Measurements from ENCODE around the gene VAV2.

The VAV2 gene

GRCh38 chr9:133770076-133770777 is 221.9 kb downstream of the VAV2 start:
- Histone ChIP-seq H3F3A (ENCODE audit: insufficient read depth) (no peaks in the 10 kb centered on the region), H3K27ac (ENCODE audit: low read depth, low read length) (no peak overlapping the region), H3K9me2 (replicated peaks; ENCODE audit: insufficient read depth, low read length) (no peaks in the 10 kb centered on the region), H3K27me3 (ENCODE audit: low read length) (no peaks in the 10 kb centered on the region), H2AFZ (ENCODE audit: low read depth, low read length, severe bottlenecking) (no peak overlapping the region), H4K20me1 (ENCODE audit: low read depth, low read length) (no peaks in the 10 kb centered on the region), H3K79me2 (ENCODE audit: insufficient read depth, low read length) (no peaks in the 10 kb centered on the region), H3K4me2 (ENCODE audit: low read depth, low read length, poor library complexity, severe bottlenecking) (no peak overlapping the region), H3K4me3 (ENCODE audit: insufficient read depth, low read length, poor library complexity, severe bottlenecking) (no peak overlapping the region), H3K9ac (ENCODE audit: low read length) (no peak overlapping the region), H3K9me3 (ENCODE audit: insufficient read depth, low read length) (peaks cover 4% of the 10 kb centered on the region; the same call in 1 of the 2 replicates), H3K36me3 (ENCODE audit: low read length) (peaks cover 20% of the 10 kb centered on the region; the same call in 1 of the 2 replicates)
- TF ChIP-seq CTCF (IDR thresholded peaks at IDR 0.05; ENCODE audit: insufficient read depth, low read length, poor library complexity, severe bottlenecking), result no peak

DNA sequence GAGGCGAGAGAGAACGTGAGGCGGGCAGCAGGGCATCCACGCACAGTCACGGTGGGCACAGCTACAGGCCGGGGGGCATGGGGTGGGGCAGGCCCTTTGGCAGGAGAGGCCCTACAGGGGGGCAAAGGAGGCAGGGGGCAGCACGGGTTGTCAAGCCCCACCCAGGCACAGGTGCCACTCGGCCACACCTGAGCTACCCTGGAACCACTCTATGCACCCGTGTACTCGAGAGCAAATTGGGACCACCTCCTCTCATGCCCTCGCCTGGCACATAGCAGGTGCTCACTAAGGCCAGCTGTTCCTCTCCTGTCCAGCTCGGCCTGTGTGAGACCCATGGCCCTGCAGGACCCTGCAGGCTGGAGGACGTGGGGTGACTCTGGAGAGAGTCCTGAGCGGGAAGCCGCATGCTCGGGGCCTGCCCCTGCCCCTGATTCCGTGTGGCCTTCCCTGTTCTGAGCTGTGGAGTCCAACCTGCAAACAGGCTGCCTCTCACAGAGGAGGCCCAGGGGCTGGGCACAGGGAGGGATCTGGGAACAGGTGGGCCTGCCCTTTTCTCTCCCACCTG is 222.5 kb downstream of the VAV2 start:
- H2AFZ ChIP-seq (ENCODE audit: low read depth, low read length, severe bottlenecking), result no peak overlapping the region
- no peaks in the 10 kb centered on the region for H3K79me2 ChIP-seq (ENCODE audit: insufficient read depth, low read length)
- H3K36me3 ChIP-seq (ENCODE audit: low read length), result peaks cover 20% of the 10 kb centered on the region; the same call in 1 of the 2 replicates
- no peak overlapping the region for H3K9ac ChIP-seq (ENCODE audit: low read length)
- no peaks in the 10 kb centered on the region for H3K27me3 ChIP-seq (ENCODE audit: low read length)
- H3K9me3 ChIP-seq (ENCODE audit: insufficient read depth, low read length), result peaks cover 4% of the 10 kb centered on the region; the same call in 1 of the 2 replicates
- no peaks in the 10 kb centered on the region for H3F3A ChIP-seq (ENCODE audit: insufficient read depth)
- H3K9me2 ChIP-seq (replicated peaks; ENCODE audit: insufficient read depth, low read length), result no peaks in the 10 kb centered on the region
- TF ChIP-seq EZH2phosphoT487 (conservative IDR thresholded peaks at IDR 0.05; ENCODE audit: low read length) (no peak), CTCF (IDR thresholded peaks at IDR 0.05; ENCODE audit: insufficient read depth, low read length, poor library complexity, severe bottlenecking) (no peak)
- no peak overlapping the region for H3K27ac ChIP-seq (ENCODE audit: low read depth, low read length)
- no peak overlapping the region for H3K4me2 ChIP-seq (ENCODE audit: low read depth, low read length, poor library complexity, severe bottlenecking)
- no peaks in the 10 kb centered on the region for H4K20me1 ChIP-seq (ENCODE audit: low read depth, low read length)
- H3K4me3 ChIP-seq (ENCODE audit: insufficient read depth, low read length, poor library complexity, severe bottlenecking), result no peak overlapping the region

GRCh38 chr9:133768859-133769510 is 223.1 kb downstream of the VAV2 start:
- Histone ChIP-seq H3K9me2 (replicated peaks; ENCODE audit: insufficient read depth, low read length) (no peaks in the 10 kb centered on the region), H2AFZ (ENCODE audit: low read depth, low read length, severe bottlenecking) (no peak overlapping the region), H3K9ac (ENCODE audit: low read length) (no peak overlapping the region), H3K27ac (ENCODE audit: low read depth, low read length) (no peak overlapping the region), H3K36me3 (ENCODE audit: low read length) (peaks cover 20% of the 10 kb centered on the region; the same call in 1 of the 2 replicates), H4K20me1 (ENCODE audit: low read depth, low read length) (no peaks in the 10 kb centered on the region), H3K27me3 (ENCODE audit: low read length) (no peaks in the 10 kb centered on the region), H3K4me3 (ENCODE audit: insufficient read depth, low read length, poor library complexity, severe bottlenecking) (no peak overlapping the region), H3K4me2 (ENCODE audit: low read depth, low read length, poor library complexity, severe bottlenecking) (no peak overlapping the region), H3K9me3 (ENCODE audit: insufficient read depth, low read length) (peaks cover 4% of the 10 kb centered on the region; the same call in 1 of the 2 replicates), H3K79me2 (ENCODE audit: insufficient read depth, low read length) (no peaks in the 10 kb centered on the region), H3F3A (ENCODE audit: insufficient read depth) (no peaks in the 10 kb centered on the region)
- TF ChIP-seq CTCF (IDR thresholded peaks at IDR 0.05; ENCODE audit: insufficient read depth, low read length, poor library complexity, severe bottlenecking), result no peak
- no peak for TF ChIP-seq EZH2phosphoT487 (conservative IDR thresholded peaks at IDR 0.05; ENCODE audit: low read length)
